ENCODE results near the gene PKN2. TPM values are rescaled to one million over a fixed set of nuclear protein-coding genes. Genes with fewer than 3 reads are reported as not detected.

PKN2 gene
- polyA plus RNA-seq, 3 donors = 6.9 to 23.0 (median 8.7) TPM

DNA sequence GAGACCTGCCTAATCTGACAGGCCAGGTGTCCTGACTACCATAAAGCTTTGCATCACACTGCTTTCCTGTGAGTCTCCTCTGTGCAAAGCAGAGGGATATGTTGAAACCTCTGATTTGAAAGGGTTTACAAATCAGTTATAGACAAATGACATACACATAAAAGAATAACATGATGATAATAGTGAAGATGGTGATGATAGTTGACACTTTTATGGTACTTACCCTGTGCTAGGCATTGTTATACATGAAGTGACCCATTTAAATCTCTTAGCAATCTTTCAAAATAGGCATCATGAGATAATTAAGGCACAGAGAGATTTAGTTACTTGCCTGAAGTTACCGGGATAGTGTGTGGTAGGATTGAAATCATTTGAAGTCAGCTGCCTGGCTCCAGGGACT is 34.1 kb upstream of the PKN2 start:
- Mint-ChIP-seq H3K4me1 (no peaks in the 10 kb centered on the region), H3K27ac (no peak overlapping the region), H3K36me3 (no peaks in the 10 kb centered on the region), H3K27me3 (ENCODE audit: low read depth in 3 of 3) (peaks cover 1 to 2% (median 2%) of the 10 kb centered on the region in 3 donors), H3K9me3 (no peaks in the 10 kb centered on the region), H3K4me3 (no peak overlapping the region)
- Histone ChIP-seq H3K27me3 (ENCODE audit: control insufficient read depth in 2 of 2, insufficient read depth in 2 of 2, low read length in 2 of 2) (no peaks in the 10 kb centered on the region), H3K4me3 (replicated peaks in 1 of 3; ENCODE audit: low read depth in 2 of 3, low read length in 3 of 3) (no peak overlapping the region), H2AFZ (ENCODE audit: insufficient read depth, low read depth, low read length, poor library complexity, severe bottlenecking) (no peak overlapping the region), H3K9me3 (replicated peaks in 1 of 2; ENCODE audit: control insufficient read depth in 1 of 2, insufficient read depth in 1 of 2, low read length in 2 of 2) (no peaks in the 10 kb centered on the region), H3K27ac (ENCODE audit: low read depth in 1 of 2, low read length in 2 of 2) (no peak overlapping the region), H3K4me2 (replicated peaks; ENCODE audit: extremely low read depth, low read length, poor library complexity, severe bottlenecking) (no peak overlapping the region), H3K9ac (ENCODE audit: insufficient read depth, low read length, poor library complexity, severe bottlenecking) (no peak overlapping the region), H3K36me3 (replicated peaks in 1 of 2; ENCODE audit: control insufficient read depth in 1 of 2, insufficient read depth in 2 of 2, low read length in 2 of 2) (no peaks in the 10 kb centered on the region), H4K20me1 (ENCODE audit: insufficient read depth, low read length) (no peaks in the 10 kb centered on the region), H3K4me1 (ENCODE audit: control insufficient read depth in 1 of 2, insufficient read depth in 2 of 2, low read length in 2 of 2) (no peaks in the 10 kb centered on the region), H3K79me2 (ENCODE audit: insufficient read depth, low read length) (no peaks in the 10 kb centered on the region)
- DNase-seq = no peak
- no peak for TF ChIP-seq CTCF (IDR thresholded peaks at IDR 0.05)
- WGBS (ENCODE audit: insufficient coverage) = no CpG with 5 or more reads among the region's 1 CpG
- intact Hi-C loops (cut with micrococcal nuclease) = no loop called here

- no peak overlapping the region for H3K9ac ChIP-seq (ENCODE audit: insufficient read depth, low read length, poor library complexity, severe bottlenecking)
- no peak overlapping the region for H2AFZ ChIP-seq (ENCODE audit: insufficient read depth, low read depth, low read length, poor library complexity, severe bottlenecking)
- H3K36me3 ChIP-seq (replicated peaks in 1 of 2; ENCODE audit: control insufficient read depth in 1 of 2, insufficient read depth in 2 of 2, low read length in 2 of 2) = no peaks in the 10 kb centered on the region
- H3K4me3 ChIP-seq (replicated peaks in 1 of 3; ENCODE audit: low read depth in 2 of 3, low read length in 3 of 3) = no peak overlapping the region
- no peak overlapping the region for H3K27ac Mint-ChIP-seq
- H3K27ac ChIP-seq (ENCODE audit: low read depth in 1 of 2, low read length in 2 of 2) = no peak overlapping the region
- WGBS (ENCODE audit: insufficient coverage) = 93% methylated on average over 3 of the region's 6 CpGs
- DNase-seq = no peak
- H3K4me1 ChIP-seq (ENCODE audit: control insufficient read depth in 1 of 2, insufficient read depth in 2 of 2, low read length in 2 of 2) = no peaks in the 10 kb centered on the region
- TF ChIP-seq CTCF (IDR thresholded peaks at IDR 0.05) = no peak
- no peaks in the 10 kb centered on the region for H4K20me1 ChIP-seq (ENCODE audit: insufficient read depth, low read length)
- H3K27me3 ChIP-seq (ENCODE audit: control insufficient read depth in 2 of 2, insufficient read depth in 2 of 2, low read length in 2 of 2) = no peaks in the 10 kb centered on the region
- H3K27me3 Mint-ChIP-seq (ENCODE audit: low read depth in 3 of 3) = peaks cover 1 to 2% (median 2%) of the 10 kb centered on the region in 3 donors
- no peaks in the 10 kb centered on the region for H3K79me2 ChIP-seq (ENCODE audit: insufficient read depth, low read length)
- H3K9me3 Mint-ChIP-seq = no peaks in the 10 kb centered on the region
- no peaks in the 10 kb centered on the region for H3K9me3 ChIP-seq (replicated peaks in 1 of 2; ENCODE audit: control insufficient read depth in 1 of 2, insufficient read depth in 1 of 2, low read length in 2 of 2)
- no peak overlapping the region for H3K4me2 ChIP-seq (replicated peaks; ENCODE audit: extremely low read depth, low read length, poor library complexity, severe bottlenecking)
- no peaks in the 10 kb centered on the region for H3K4me1 Mint-ChIP-seq
- H3K4me3 Mint-ChIP-seq = no peak overlapping the region
- H3K36me3 Mint-ChIP-seq = no peaks in the 10 kb centered on the region
- intact Hi-C loops (cut with micrococcal nuclease) = no loop called here
Observed at GRCh38 chr1:88650676-88651418, 33.2 kb upstream of the PKN2 start.

Data from CD14-positive monocyte (primary cell).